GM23248 (cell line): ENCODE data around the gene LRRC30. TPM values are rescaled to one million over a fixed set of nuclear protein-coding genes. Genes with fewer than 3 reads are reported as not detected.

ENCODE experiments used
- DNase-seq: peaks from one replicate; pipeline ENCODE4 v3.0.0-alpha.2; 2015
- H2AFZ ChIP-seq: fragments of 200-600 bp; sonication (generic); 2 replicates; pipeline ENCODE4 v1.6.1; 2016; ENCODE audit warnings: antibody characterized with exemption
- H3F3A ChIP-seq: fragments of 200-600 bp; sonication (generic); 2 replicates; pipeline ENCODE4 v1.6.1; 2016; ENCODE audit warnings: mild to moderate bottlenecking, antibody characterized with exemption, mixed run types; ENCODE audit not compliant: insufficient read depth
- H3K27ac ChIP-seq: fragments of 200-600 bp; sonication (generic); 2 replicates; pipeline ENCODE4 v1.5.1; 2016; ENCODE audit warnings: mild to moderate bottlenecking
- H3K27me3 ChIP-seq: fragments of 200-600 bp; sonication (generic); replicated peaks from 2 replicates; pipeline ENCODE4 v1.6.1; 2016; ENCODE audit warnings: mild to moderate bottlenecking; ENCODE audit not compliant: insufficient read depth
- H3K36me3 ChIP-seq: fragments of 200-600 bp; sonication (generic); 2 replicates; pipeline ENCODE4 v1.6.1; 2016; ENCODE audit warnings: low read depth, mild to moderate bottlenecking
- H3K4me1 ChIP-seq: fragments of 200-600 bp; sonication (generic); 2 replicates; pipeline ENCODE4 v1.6.1; 2016; ENCODE audit warnings: mild to moderate bottlenecking; ENCODE audit not compliant: insufficient read depth
- H3K4me2 ChIP-seq: fragments of 200-600 bp; sonication (generic); one replicate; pipeline ENCODE4 v1.6.1; 2016; ENCODE audit warnings: mild to moderate bottlenecking; ENCODE audit not compliant: unreplicated experiment
- H3K4me3 ChIP-seq: fragments of 200-600 bp; sonication (generic); 2 replicates; pipeline ENCODE4 v1.5.1; 2016; ENCODE audit warnings: mild to moderate bottlenecking
- H3K79me2 ChIP-seq: fragments of 200-600 bp; sonication (generic); 2 replicates; pipeline ENCODE4 v1.6.1; 2016; ENCODE audit warnings: mild to moderate bottlenecking; ENCODE audit not compliant: insufficient read depth
- H3K9ac ChIP-seq: fragments of 200-600 bp; sonication (generic); 2 replicates; pipeline ENCODE4 v1.6.1; 2016; ENCODE audit warnings: mild to moderate bottlenecking
- H3K9me2 ChIP-seq: fragments of 200-600 bp; sonication (generic); 2 replicates; pipeline ENCODE4 v1.6.1; 2016; ENCODE audit warnings: mixed run types, mild to moderate bottlenecking, moderate library complexity; ENCODE audit not compliant: insufficient read depth
- H3K9me3 ChIP-seq: fragments of 200-600 bp; sonication (generic); one replicate; pipeline ENCODE4 v1.6.1; 2017; ENCODE audit warnings: low read depth
- H4K20me1 ChIP-seq: fragments of 200-600 bp; sonication (generic); 2 replicates; pipeline ENCODE4 v1.6.0; 2016; ENCODE audit not compliant: insufficient read depth
- EZH2 ChIP-seq: fragments of 200-600 bp; sonication (generic); IDR thresholded peaks from 2 replicates; pipeline ENCODE4 v1.6.1; 2018; ENCODE audit warnings: antibody characterized with exemption, mild to moderate bottlenecking; ENCODE audit not compliant: insufficient read depth, poor library complexity, severe bottlenecking
- EZH2phosphoT487 ChIP-seq: fragments of 200-600 bp; sonication (generic); IDR thresholded peaks from 2 replicates; pipeline ENCODE4 v1.6.1; 2018; ENCODE audit warnings: antibody characterized with exemption, moderate library complexity, mild to moderate bottlenecking, low read depth; ENCODE audit not compliant: insufficient read depth
- WGBS, 2 experiments: methylation state at CpG; one replicate each; pipeline ENCODE4 v1.1.6; 2015 to 2017; ENCODE audit warnings: low lambda C conversion rate in 2 of 2, low coverage in 1 of 2; ENCODE audit errors: missing lambda C conversion rate in 2 of 2; 5-methylcytosine and 5-hydroxymethylcytosine counted together
- in situ Hi-C: fragments of 300-500 bp; cut with MboI; formaldehyde crosslinking; loops from 2 replicates; pipeline ENCODE4 v1.15.0; 2020
- polyA plus RNA-seq: library from polyadenylated mRNA; unstranded; fragments of >200 nt; fragmentation: Nextera tagmentation; extraction: Ambion mirVana; gene quantifications from 2 replicates; pipeline ENCODE4 v1.2.1, GENCODE V29; 2016
- total RNA-seq: library from RNA; depleted of rRNA; stranded (reverse); fragments of >200 nt; shearing (Covaris generic); gene quantifications from 2 replicates; pipeline ENCODE4 v1.2.3, GENCODE V29; 2014

Gene LRRC30
- total and polyA plus RNA-seq, 2 experiments from 2014 or later, result not detected

GRCh38 chr18:7255054-7255453, 24.2 kb downstream of the LRRC30 start:
- Histone ChIP-seq H3F3A (no peaks in the 10 kb centered on the region), H3K4me2 (no peak overlapping the region), H3K4me3 (no peak overlapping the region), H3K79me2 (no peaks in the 10 kb centered on the region), H3K27me3 (peaks cover 7% of the 10 kb centered on the region; the same call in 1 of the 2 replicates), H3K4me1 (no peaks in the 10 kb centered on the region), H4K20me1 (no peaks in the 10 kb centered on the region), H3K27ac (no peak overlapping the region), H3K9me2 (no peaks in the 10 kb centered on the region), H3K36me3 (no peaks in the 10 kb centered on the region), H3K9ac (no peak overlapping the region), H2AFZ (no peak overlapping the region), H3K9me3 (no peaks in the 10 kb centered on the region)
- no peak for DNase-seq
- in situ Hi-C loops, result no loop called here
- TF ChIP-seq EZH2 (no peak), EZH2phosphoT487 (no peak)
- 80 to 82% methylated on average over 8 of the region's 8 CpGs for WGBS, 2 experiments

- Histone ChIP-seq H3K9me3 (no peaks in the 10 kb centered on the region), H3K9me2 (no peaks in the 10 kb centered on the region), H3K9ac (no peak overlapping the region), H4K20me1 (no peaks in the 10 kb centered on the region), H3K79me2 (no peaks in the 10 kb centered on the region), H3K27me3 (peaks cover 7% of the 10 kb centered on the region; the same call in 1 of the 2 replicates), H3F3A (no peaks in the 10 kb centered on the region), H3K4me3 (no peak overlapping the region), H3K27ac (no peak overlapping the region), H3K36me3 (no peaks in the 10 kb centered on the region), H3K4me2 (no peak overlapping the region), H3K4me1 (no peaks in the 10 kb centered on the region), H2AFZ (no peak overlapping the region)
- no peak for DNase-seq
- no peak for TF ChIP-seq EZH2
- TF ChIP-seq EZH2phosphoT487, result no peak
- in situ Hi-C loops, result no loop called here
- 91 to 94% methylated on average over 5 of the region's 5 CpGs for WGBS, 2 experiments
Measured at GRCh38 chr18:7255643-7256042, 24.8 kb downstream of the LRRC30 start.

GRCh38 chr18:7256618-7257425, 25.9 kb downstream of the LRRC30 start:
- no peak overlapping the region for H3K27ac ChIP-seq
- WGBS, 2 experiments, result 67 to 71% methylated on average over 10 of the region's 10 CpGs
- no peaks in the 10 kb centered on the region for H3K79me2 ChIP-seq
- peaks cover 7% of the 10 kb centered on the region; the same call in 1 of the 2 replicates for H3K27me3 ChIP-seq
- no peak for TF ChIP-seq EZH2
- TF ChIP-seq EZH2phosphoT487, result no peak
- no peaks in the 10 kb centered on the region for H3K36me3 ChIP-seq
- no peaks in the 10 kb centered on the region for H3K9me3 ChIP-seq
- no peaks in the 10 kb centered on the region for H3K4me1 ChIP-seq
- no peaks in the 10 kb centered on the region for H4K20me1 ChIP-seq
- no peak for DNase-seq
- no peak overlapping the region for H3K4me3 ChIP-seq
- no peak overlapping the region for H3K4me2 ChIP-seq
- in situ Hi-C loops, result no loop called here
- H2AFZ ChIP-seq, result no peak overlapping the region
- H3F3A ChIP-seq, result no peaks in the 10 kb centered on the region
- no peaks in the 10 kb centered on the region for H3K9me2 ChIP-seq
- H3K9ac ChIP-seq, result no peak overlapping the region

- TF ChIP-seq EZH2, result no peak
- no peak for TF ChIP-seq EZH2phosphoT487
- Histone ChIP-seq H3K27me3 (peaks cover 7% of the 10 kb centered on the region; the same call in 1 of the 2 replicates), H3K9me3 (no peaks in the 10 kb centered on the region), H3K79me2 (no peaks in the 10 kb centered on the region), H3K27ac (no peak overlapping the region), H4K20me1 (no peaks in the 10 kb centered on the region), H3K4me2 (no peak overlapping the region), H3K9ac (no peak overlapping the region), H3K4me3 (no peak overlapping the region), H2AFZ (no peak overlapping the region), H3K36me3 (no peaks in the 10 kb centered on the region), H3K9me2 (no peaks in the 10 kb centered on the region), H3K4me1 (no peaks in the 10 kb centered on the region), H3F3A (no peaks in the 10 kb centered on the region)
- no peak for DNase-seq
- WGBS, 2 experiments, result 52 to 67% methylated on average over 3 of the region's 3 CpGs
- in situ Hi-C loops, result no loop called here
Measured at GRCh38 chr18:7257426-7257740, 26.5 kb downstream of the LRRC30 start.
